Superior temporal gyrus (tissue), 1 donor: ENCODE data around the gene TRIM44.
"Not testable (repeated sequence)": the region's sequence is repeated elsewhere in the genome, so short reads cannot be mapped to it uniquely, and the experiment has no call there.

Experiments
- DNase-seq: peaks from one replicate; pipeline ENCODE4 v3.0.0-alpha.2; 2016; ENCODE audit errors: extremely low spot score

TRIM44 gene

GRCh38 chr11:35753573-35753972 lies 91.0 kb downstream of the TRIM44 start:
- not testable (repeated sequence) for DNase-seq

GRCh38 chr11:35759951-35760350 lies 97.4 kb downstream of the TRIM44 start:
- not testable (repeated sequence) for DNase-seq

- DNase-seq = no peak
These were observed 99.3 kb downstream of the TRIM44 start for GRCh38 chr11:35761899-35762298.

GRCh38 chr11:35763301-35763700 lies 100.7 kb downstream of the TRIM44 start:
- no peak for DNase-seq

- DNase-seq = no peak
These were observed 101.2 kb downstream of the TRIM44 start for GRCh38 chr11:35763765-35764164.

- DNase-seq = no peak
These were observed 101.8 kb downstream of the TRIM44 start for GRCh38 chr11:35764417-35764816.

GRCh38 chr11:35765211-35765610 lies 102.6 kb downstream of the TRIM44 start:
- DNase-seq = no peak

GRCh38 chr11:35766651-35767050 lies 104.1 kb downstream of the TRIM44 start:
- no peak for DNase-seq

- not testable (repeated sequence) for DNase-seq
These were observed 107.8 kb downstream of the TRIM44 start for GRCh38 chr11:35770425-35770824.

GRCh38 chr11:35771722-35772121 lies 109.1 kb downstream of the TRIM44 start:
- no peak for DNase-seq

GRCh38 chr11:35777241-35777640 lies 114.7 kb downstream of the TRIM44 start:
- not testable (repeated sequence) for DNase-seq

- DNase-seq = not testable (repeated sequence)
These were observed 116.4 kb downstream of the TRIM44 start for GRCh38 chr11:35778943-35779342.

- no peak for DNase-seq
These were observed 116.8 kb downstream of the TRIM44 start for GRCh38 chr11:35779409-35779808.

GRCh38 chr11:35780951-35781860 lies 118.6 kb downstream of the TRIM44 start:
- DNase-seq = no peak

- DNase-seq = no peak
These were observed 119.4 kb downstream of the TRIM44 start for GRCh38 chr11:35781861-35782470.

GRCh38 chr11:35783809-35784208 lies 121.2 kb downstream of the TRIM44 start:
- DNase-seq = no peak

- no peak for DNase-seq
These were observed 122.1 kb downstream of the TRIM44 start for GRCh38 chr11:35784699-35785098.

- DNase-seq = no peak
These were observed 123.0 kb downstream of the TRIM44 start for GRCh38 chr11:35785287-35786167.

- DNase-seq = no peak
These were observed 123.6 kb downstream of the TRIM44 start for GRCh38 chr11:35786188-35786587.

GRCh38 chr11:35787013-35787504 lies 124.5 kb downstream of the TRIM44 start:
- DNase-seq = no peak

GRCh38 chr11:35787626-35788025 lies 125.1 kb downstream of the TRIM44 start:
- no peak for DNase-seq
